Stomach smooth muscle (tissue), 2 donors: Measurements from ENCODE around the gene TRAF2.

Source experiments
- H3K27ac ChIP-seq: one replicate; pipeline ENCODE4 v1.7.0; 2013; ENCODE audit warnings: mild to moderate bottlenecking, low read length, inconsistent platforms
- H3K27me3 ChIP-seq, 2 donors: one replicate each; pipeline ENCODE4 v1.7.0; 2013; ENCODE audit warnings: low read length in 2 of 2; ENCODE audit not compliant: insufficient read depth in 2 of 2, control insufficient read depth in 1 of 2
- H3K36me3 ChIP-seq, 2 donors: one replicate each; pipeline ENCODE4 v1.7.0; 2013; ENCODE audit warnings: low read length in 2 of 2; ENCODE audit not compliant: control insufficient read depth in 2 of 2, insufficient read depth in 2 of 2
- H3K4me1 ChIP-seq: one replicate; pipeline ENCODE4 v1.7.0; 2013; ENCODE audit warnings: low read length; ENCODE audit not compliant: control insufficient read depth, insufficient read depth
- H3K4me3 ChIP-seq, 2 donors: one replicate each; pipeline ENCODE4 v1.7.0; 2013; ENCODE audit warnings: low read length in 2 of 2
- H3K9ac ChIP-seq, 2 donors: one replicate each; pipeline ENCODE4 v1.7.0; 2013; ENCODE audit warnings: low read length in 2 of 2, mild to moderate bottlenecking in 1 of 2
- H3K9me3 ChIP-seq, 2 donors: one replicate each; pipeline ENCODE4 v1.7.0; 2013; ENCODE audit warnings: low read length in 2 of 2; ENCODE audit not compliant: control insufficient read depth in 2 of 2
- donor health status: healthy.
- donor health status: Pancreatic carcinoma.

The TRAF2 gene

GRCh38 chr9:136928591-136928990 lies 42.3 kb downstream of the TRAF2 start:
- peaks cover 0 to 12% of the 10 kb centered on the region in 2 donors for H3K36me3 ChIP-seq
- peaks cover 3% of the 10 kb centered on the region for H3K4me1 ChIP-seq
- H3K9ac ChIP-seq = no peak overlapping the region
- no peak overlapping the region for H3K27ac ChIP-seq
- H3K9me3 ChIP-seq = no peaks in the 10 kb centered on the region
- H3K4me3 ChIP-seq = no peak overlapping the region
- H3K27me3 ChIP-seq = no peaks in the 10 kb centered on the region

- no peaks in the 10 kb centered on the region for H3K27me3 ChIP-seq
- H3K9ac ChIP-seq = no peak overlapping the region
- no peaks in the 10 kb centered on the region for H3K9me3 ChIP-seq
- peaks cover 0 to 12% of the 10 kb centered on the region in 2 donors for H3K36me3 ChIP-seq
- peaks cover 3% of the 10 kb centered on the region for H3K4me1 ChIP-seq
- H3K4me3 ChIP-seq = no peak overlapping the region
- no peak overlapping the region for H3K27ac ChIP-seq
These were observed 43.7 kb downstream of the TRAF2 start for GRCh38 chr9:136930014-136930413.

GRCh38 chr9:136931611-136932130 lies 45.4 kb downstream of the TRAF2 start:
- H3K27ac ChIP-seq = no peak overlapping the region

GRCh38 chr9:136934277-136934676 lies 48.0 kb downstream of the TRAF2 start:
- Histone ChIP-seq H3K4me3 (no peak overlapping the region), H3K27me3 (no peaks in the 10 kb centered on the region), H3K27ac (no peak overlapping the region), H3K9me3 (no peaks in the 10 kb centered on the region), H3K4me1 (no peaks in the 10 kb centered on the region), H3K36me3 (peaks cover 4% of the 10 kb centered on the region in 2 donors), H3K9ac (no peak overlapping the region)

More at GRCh38 chr9:136931611-136932130, 45.4 kb downstream of the TRAF2 start:
- Histone ChIP-seq H3K27me3 (no peaks in the 10 kb centered on the region), H3K9me3 (no peaks in the 10 kb centered on the region), H3K4me3 (no peak overlapping the region), H3K4me1 (peaks cover 3% of the 10 kb centered on the region), H3K9ac (no peak overlapping the region), H3K36me3 (peaks cover 0 to 5% of the 10 kb centered on the region in 2 donors)

GRCh38 chr9:136935651-136936050 lies 49.3 kb downstream of the TRAF2 start:
- H3K4me3 ChIP-seq = no peak overlapping the region
- no peaks in the 10 kb centered on the region for H3K9me3 ChIP-seq
- H3K27me3 ChIP-seq = no peaks in the 10 kb centered on the region
- H3K9ac ChIP-seq = no peak overlapping the region
- H3K27ac ChIP-seq = no peak overlapping the region
- H3K36me3 ChIP-seq = peaks cover 12 to 16% of the 10 kb centered on the region in 2 donors
- H3K4me1 ChIP-seq = no peaks in the 10 kb centered on the region

- Histone ChIP-seq H3K4me1 (no peaks in the 10 kb centered on the region), H3K27me3 (no peaks in the 10 kb centered on the region), H3K9me3 (no peaks in the 10 kb centered on the region), H3K9ac (no peak overlapping the region), H3K4me3 (no peak overlapping the region), H3K36me3 (peaks cover 19 to 26% of the 10 kb centered on the region in 2 donors), H3K27ac (no peak overlapping the region)
These were observed 50.4 kb downstream of the TRAF2 start for GRCh38 chr9:136936645-136937170.

GRCh38 chr9:136937186-136938001 lies 51.1 kb downstream of the TRAF2 start:
- H3K9me3 ChIP-seq = no peaks in the 10 kb centered on the region
- no peaks in the 10 kb centered on the region for H3K27me3 ChIP-seq
- H3K4me3 ChIP-seq = no peak overlapping the region
- no peaks in the 10 kb centered on the region for H3K4me1 ChIP-seq
- H3K27ac ChIP-seq = no peak overlapping the region
- H3K36me3 ChIP-seq = peaks cover 22 to 33% of the 10 kb centered on the region in 2 donors
- no peak overlapping the region for H3K9ac ChIP-seq

GRCh38 chr9:136939431-136939995 lies 53.2 kb downstream of the TRAF2 start:
- no peak overlapping the region for H3K9ac ChIP-seq
- H3K27me3 ChIP-seq = no peaks in the 10 kb centered on the region
- H3K4me3 ChIP-seq = no peak overlapping the region
- peaks cover 28 to 35% of the 10 kb centered on the region in 2 donors for H3K36me3 ChIP-seq
- H3K27ac ChIP-seq = no peak overlapping the region
- H3K4me1 ChIP-seq = peaks cover 14% of the 10 kb centered on the region
- no peaks in the 10 kb centered on the region for H3K9me3 ChIP-seq

- no peaks in the 10 kb centered on the region for H3K9me3 ChIP-seq
- peaks cover 28 to 35% of the 10 kb centered on the region in 2 donors for H3K36me3 ChIP-seq
- H3K27ac ChIP-seq = no peak overlapping the region
- H3K27me3 ChIP-seq = no peaks in the 10 kb centered on the region
- no peak overlapping the region for H3K4me3 ChIP-seq
- H3K9ac ChIP-seq = no peak overlapping the region
- H3K4me1 ChIP-seq = peaks cover 18% of the 10 kb centered on the region
These were observed 53.7 kb downstream of the TRAF2 start for GRCh38 chr9:136939996-136940525.

GRCh38 chr9:136940526-136941230 lies 54.4 kb downstream of the TRAF2 start:
- Histone ChIP-seq H3K36me3 (peaks cover 28 to 35% of the 10 kb centered on the region in 2 donors), H3K9ac (no peak overlapping the region), H3K27me3 (no peaks in the 10 kb centered on the region), H3K4me3 (no peak overlapping the region), H3K27ac (no peak overlapping the region), H3K4me1 (peaks cover 18% of the 10 kb centered on the region), H3K9me3 (no peaks in the 10 kb centered on the region)
